Measurements from ENCODE around the gene CAMK1D.

Gene CAMK1D

DNA sequence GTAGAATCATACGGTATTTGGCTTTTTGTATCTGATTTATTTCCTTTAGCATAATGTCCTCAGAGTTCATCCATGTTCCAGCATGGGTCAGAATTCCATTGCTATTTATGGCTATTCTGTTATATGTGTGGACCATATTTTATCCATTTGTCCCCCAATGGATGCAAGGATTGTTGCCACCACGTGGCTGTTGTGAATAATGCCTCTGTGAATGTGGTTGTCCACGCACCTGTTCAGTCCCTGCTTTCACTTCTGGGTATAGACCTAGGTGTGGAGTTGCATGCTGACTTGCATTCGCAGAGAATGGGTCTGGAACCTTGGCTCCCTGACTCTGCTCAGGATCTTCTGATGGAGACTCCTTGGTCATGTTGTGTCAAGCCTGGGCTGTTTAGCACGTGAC, 199.9 kb downstream of the CAMK1D start:
- Mint-ChIP-seq H3K9me3 (peaks cover 20% of the 10 kb centered on the region), H3K4me1 (peaks cover 4% of the 10 kb centered on the region), H3K27me3 (ENCODE audit: low read depth) (no peaks in the 10 kb centered on the region), H3K27ac (peak overlapping the region in 1 of 3 experiments; percentile 30), H3K4me3 (no peak overlapping the region), H3K36me3 (ENCODE audit: low read depth) (no peaks in the 10 kb centered on the region)
- TF ChIP-seq, protein P1, sequence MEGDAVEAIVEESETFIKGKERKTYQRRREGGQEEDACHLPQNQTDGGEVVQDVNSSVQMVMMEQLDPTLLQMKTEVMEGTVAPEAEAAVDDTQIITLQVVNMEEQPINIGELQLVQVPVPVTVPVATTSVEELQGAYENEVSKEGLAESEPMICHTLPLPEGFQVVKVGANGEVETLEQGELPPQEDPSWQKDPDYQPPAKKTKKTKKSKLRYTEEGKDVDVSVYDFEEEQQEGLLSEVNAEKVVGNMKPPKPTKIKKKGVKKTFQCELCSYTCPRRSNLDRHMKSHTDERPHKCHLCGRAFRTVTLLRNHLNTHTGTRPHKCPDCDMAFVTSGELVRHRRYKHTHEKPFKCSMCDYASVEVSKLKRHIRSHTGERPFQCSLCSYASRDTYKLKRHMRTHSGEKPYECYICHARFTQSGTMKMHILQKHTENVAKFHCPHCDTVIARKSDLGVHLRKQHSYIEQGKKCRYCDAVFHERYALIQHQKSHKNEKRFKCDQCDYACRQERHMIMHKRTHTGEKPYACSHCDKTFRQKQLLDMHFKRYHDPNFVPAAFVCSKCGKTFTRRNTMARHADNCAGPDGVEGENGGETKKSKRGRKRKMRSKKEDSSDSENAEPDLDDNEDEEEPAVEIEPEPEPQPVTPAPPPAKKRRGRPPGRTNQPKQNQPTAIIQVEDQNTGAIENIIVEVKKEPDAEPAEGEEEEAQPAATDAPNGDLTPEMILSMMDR (IDR thresholded peaks at IDR 0.05; ENCODE audit: unreplicated experiment in 3 of 3) = no peak

DNA sequence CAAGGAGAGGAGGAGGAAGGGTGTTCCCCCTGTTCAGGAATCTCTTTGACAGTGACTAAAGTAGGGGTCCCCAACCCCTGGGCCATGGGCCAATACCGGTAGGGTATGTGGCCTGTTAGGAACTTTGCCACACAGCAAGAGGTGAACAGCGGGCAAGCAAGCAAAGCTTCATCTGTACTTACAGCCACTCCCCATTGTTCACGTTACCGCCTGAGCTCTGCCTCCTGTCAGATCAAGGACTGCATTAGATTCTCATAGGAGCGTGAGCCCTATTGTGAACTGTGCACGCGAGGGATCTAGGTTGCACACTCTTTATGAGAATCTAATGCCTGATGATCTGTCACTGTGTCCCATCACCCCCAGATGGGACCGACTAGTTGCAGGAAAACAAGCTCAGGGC, 201.6 kb downstream of the CAMK1D start:
- H3K9me3 Mint-ChIP-seq = peaks cover 11% of the 10 kb centered on the region
- H3K4me3 Mint-ChIP-seq = no peak overlapping the region
- H3K4me1 Mint-ChIP-seq = peaks cover 13% of the 10 kb centered on the region
- peaks cover 5% of the 10 kb centered on the region for H3K27me3 Mint-ChIP-seq (ENCODE audit: low read depth)
- no peaks in the 10 kb centered on the region for H3K36me3 Mint-ChIP-seq (ENCODE audit: low read depth)
- no peak overlapping the region for H3K27ac Mint-ChIP-seq
- TF ChIP-seq, protein P1 (IDR thresholded peaks at IDR 0.05; ENCODE audit: unreplicated experiment in 3 of 3) = no peak

DNA sequence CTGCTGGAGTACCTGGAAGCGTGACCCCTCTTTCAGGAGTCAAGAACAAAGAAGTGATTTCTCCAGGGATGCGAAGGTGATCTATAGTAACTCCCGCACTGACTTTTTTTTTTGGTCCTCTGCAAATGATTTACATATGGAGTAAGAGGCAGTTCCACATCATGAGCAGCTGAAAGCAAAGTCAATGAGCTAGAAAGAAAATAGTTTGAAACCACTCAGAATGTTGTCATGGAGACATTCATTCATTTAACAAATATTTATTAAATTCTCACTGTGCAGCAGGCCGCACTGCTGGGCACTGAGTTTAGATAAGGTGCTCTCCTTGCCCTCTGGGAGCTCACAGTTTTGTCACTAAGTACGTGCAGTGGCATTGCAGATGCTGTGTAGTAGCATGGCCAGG, 206.7 kb downstream of the CAMK1D start:
- no peak overlapping the region for H3K4me3 Mint-ChIP-seq
- peaks cover 12% of the 10 kb centered on the region for H3K4me1 Mint-ChIP-seq
- peaks cover 10% of the 10 kb centered on the region for H3K27me3 Mint-ChIP-seq (ENCODE audit: low read depth)
- H3K36me3 Mint-ChIP-seq (ENCODE audit: low read depth) = no peaks in the 10 kb centered on the region
- TF ChIP-seq, protein P1 (IDR thresholded peaks at IDR 0.05; ENCODE audit: unreplicated experiment in 3 of 3) = no peak
- peak overlapping the region; percentile 30 to 85 (median 62) for H3K27ac Mint-ChIP-seq
- H3K9me3 Mint-ChIP-seq = peaks cover 3% of the 10 kb centered on the region

DNA sequence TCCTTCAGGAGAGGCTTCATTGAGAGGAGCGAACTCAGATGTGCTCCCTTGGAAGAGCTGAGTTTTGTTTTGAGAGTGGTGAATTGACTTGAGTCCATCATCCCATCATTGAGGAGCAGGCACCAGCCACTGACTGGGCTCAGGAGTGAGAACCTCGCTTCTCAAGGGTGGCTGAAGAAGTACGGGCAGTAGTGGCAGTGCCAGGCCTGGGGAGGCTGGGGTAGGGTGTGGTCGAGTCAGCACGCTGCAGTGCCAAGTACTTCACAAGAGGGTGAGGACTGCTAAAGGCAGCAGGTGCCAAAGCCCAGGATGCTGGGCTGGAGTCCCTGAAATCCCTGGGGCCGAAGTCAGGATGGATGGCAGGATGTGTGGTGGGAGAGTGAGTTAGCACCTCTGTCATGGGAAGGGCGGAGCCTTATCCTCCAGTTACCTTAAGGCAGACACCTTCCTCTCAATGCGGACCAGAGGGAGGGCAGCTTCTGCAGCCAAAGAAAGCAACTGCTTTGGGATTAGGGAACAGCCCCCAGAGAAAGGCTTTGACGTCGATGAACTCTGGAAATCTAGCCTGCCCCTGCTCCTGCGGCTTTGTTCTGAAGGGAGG, 210.3 kb downstream of the CAMK1D start:
- no peak overlapping the region for H3K27ac Mint-ChIP-seq
- peaks cover 13% of the 10 kb centered on the region for H3K27me3 Mint-ChIP-seq (ENCODE audit: low read depth)
- no peaks in the 10 kb centered on the region for H3K9me3 Mint-ChIP-seq
- H3K36me3 Mint-ChIP-seq (ENCODE audit: low read depth) = no peaks in the 10 kb centered on the region
- TF ChIP-seq, protein P1 (IDR thresholded peaks at IDR 0.05; ENCODE audit: unreplicated experiment in 3 of 3) = no peak
- peaks cover 20% of the 10 kb centered on the region for H3K4me1 Mint-ChIP-seq
- no peak overlapping the region for H3K4me3 Mint-ChIP-seq

DNA sequence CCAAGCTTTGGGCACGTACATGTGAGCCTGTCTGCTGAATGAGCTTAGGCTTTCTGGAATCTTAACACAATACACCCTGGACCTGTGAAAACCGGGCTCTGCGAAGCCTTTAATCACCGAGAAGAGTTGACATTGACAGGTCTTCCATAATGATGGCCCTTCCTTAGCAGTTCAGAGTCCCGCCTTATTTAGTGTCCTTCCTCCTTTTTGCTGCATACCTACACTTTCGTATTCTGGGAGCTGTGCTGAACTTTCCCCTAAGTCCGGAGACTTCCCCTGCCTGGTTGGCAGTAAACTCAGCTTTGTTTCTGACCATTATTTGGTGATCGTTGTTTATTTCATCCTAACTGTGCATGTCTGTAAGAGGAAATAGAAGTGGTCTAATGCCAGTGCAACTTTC, 212.0 kb downstream of the CAMK1D start:
- no peak overlapping the region for H3K27ac Mint-ChIP-seq
- H3K4me3 Mint-ChIP-seq = no peak overlapping the region
- no peaks in the 10 kb centered on the region for H3K9me3 Mint-ChIP-seq
- H3K27me3 Mint-ChIP-seq (ENCODE audit: low read depth) = peaks cover 19% of the 10 kb centered on the region
- H3K36me3 Mint-ChIP-seq (ENCODE audit: low read depth) = no peaks in the 10 kb centered on the region
- peaks cover 12% of the 10 kb centered on the region for H3K4me1 Mint-ChIP-seq
- TF ChIP-seq, protein P1 (IDR thresholded peaks at IDR 0.05; ENCODE audit: unreplicated experiment in 3 of 3) = no peak

DNA sequence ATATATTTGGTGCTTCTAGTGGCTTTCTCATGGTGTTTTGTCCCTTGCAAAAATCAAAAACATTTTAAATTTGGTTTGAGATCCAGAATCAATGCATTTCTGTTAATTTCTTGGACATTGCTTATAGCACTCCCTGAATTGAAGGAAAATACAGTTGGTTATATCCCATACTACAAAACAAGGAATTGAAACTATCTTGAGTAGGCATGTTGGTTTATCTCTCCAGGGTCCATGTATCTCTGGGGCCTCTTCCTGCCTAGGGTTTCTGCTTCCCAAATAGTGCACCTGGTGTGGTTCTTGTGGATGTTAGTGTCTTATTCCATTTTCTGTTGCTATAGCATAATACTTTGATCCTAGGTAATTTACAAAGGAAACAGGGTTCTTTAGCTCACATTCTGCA, 212.4 kb downstream of the CAMK1D start:
- H3K36me3 Mint-ChIP-seq (ENCODE audit: low read depth) = no peaks in the 10 kb centered on the region
- TF ChIP-seq, protein P1 (IDR thresholded peaks at IDR 0.05; ENCODE audit: unreplicated experiment in 3 of 3) = no peak
- peaks cover 16% of the 10 kb centered on the region for H3K4me1 Mint-ChIP-seq
- H3K27me3 Mint-ChIP-seq (ENCODE audit: low read depth) = peaks cover 21% of the 10 kb centered on the region
- no peaks in the 10 kb centered on the region for H3K9me3 Mint-ChIP-seq
- no peak overlapping the region for H3K4me3 Mint-ChIP-seq
- H3K27ac Mint-ChIP-seq = no peak overlapping the region
